OCI-LY1 (cell line): Measurements from ENCODE around the gene ZHX3.

Experiments used
- H2AFZ ChIP-seq: fragments of 200-600 bp; sonication (generic), shearing (Covaris generic); 2 replicates; pipeline ENCODE4 v1.6.0; 2014; ENCODE audit warnings: antibody characterized with exemption, mild to moderate bottlenecking, low read length
- H3F3A ChIP-seq: fragments of 200-600 bp; sonication (generic), shearing (Covaris generic); 2 replicates; pipeline ENCODE4 v1.6.0; 2014; ENCODE audit warnings: mild to moderate bottlenecking, antibody characterized with exemption, low read length, moderate library complexity; ENCODE audit not compliant: insufficient read depth
- H3K27ac ChIP-seq: fragments of 200-600 bp; sonication (generic); 2 replicates; pipeline ENCODE4 v1.5.1; 2014; ENCODE audit warnings: low read length, mixed run types, mild to moderate bottlenecking, low read depth; ENCODE audit not compliant: poor library complexity, severe bottlenecking
- H3K27me3 ChIP-seq: fragments of 200-600 bp; sonication (generic); 2 replicates; pipeline ENCODE4 v1.6.0; 2014; ENCODE audit warnings: antibody characterized with exemption, mild to moderate bottlenecking, low read length, moderate library complexity; ENCODE audit not compliant: insufficient read depth
- H3K36me3 ChIP-seq: fragments of 200-600 bp; sonication (generic); 2 replicates; pipeline ENCODE4 v1.6.1; 2014; ENCODE audit warnings: mild to moderate bottlenecking, antibody characterized with exemption, low read length, moderate library complexity, mixed read lengths; ENCODE audit not compliant: insufficient read depth
- H3K4me1 ChIP-seq: fragments of 200-600 bp; sonication (generic); 2 replicates; pipeline ENCODE4 v1.5.1; 2014; ENCODE audit warnings: mild to moderate bottlenecking, low read length, moderate library complexity; ENCODE audit not compliant: insufficient read depth, severe bottlenecking
- H3K4me2 ChIP-seq: fragments of 200-600 bp; sonication (generic), shearing (Covaris generic); 2 replicates; pipeline ENCODE4 v1.6.1; 2014; ENCODE audit warnings: low read length
- H3K4me3 ChIP-seq: fragments of 200-600 bp; sonication (generic); 2 replicates; pipeline ENCODE4 v1.5.1; 2014; ENCODE audit warnings: low read length, low read depth, mild to moderate bottlenecking, mixed read lengths; ENCODE audit not compliant: poor library complexity, severe bottlenecking
- H3K79me2 ChIP-seq: fragments of 200-600 bp; shearing (Covaris generic); 2 replicates; pipeline ENCODE4 v1.6.1; 2016; ENCODE audit warnings: mixed run types, low read length, mixed read lengths; ENCODE audit not compliant: insufficient read depth
- H3K9ac ChIP-seq: fragments of 200-600 bp; sonication (generic), shearing (Covaris generic); 2 replicates; pipeline ENCODE4 v1.6.1; 2014; ENCODE audit warnings: mild to moderate bottlenecking, low read length, mixed read lengths
- H3K9me2 ChIP-seq: fragments of 200-600 bp; sonication (generic), shearing (Covaris generic); 2 replicates; pipeline ENCODE4 v1.6.1; 2014; ENCODE audit warnings: low read depth, mild to moderate bottlenecking, low read length, mixed read lengths
- H3K9me3 ChIP-seq: fragments of 200-600 bp; shearing (Covaris generic); 2 replicates; pipeline ENCODE4 v1.6.1; 2014; ENCODE audit warnings: low read length, mixed read lengths
- H4K20me1 ChIP-seq: fragments of 200-600 bp; sonication (generic), shearing (Covaris generic); 2 replicates; pipeline ENCODE4 v1.6.0; 2016; ENCODE audit warnings: mild to moderate bottlenecking, low read length; ENCODE audit not compliant: insufficient read depth
- EZH2 ChIP-seq: fragments of 200-600 bp; sonication (generic), shearing (Covaris generic); IDR thresholded peaks from 2 replicates; pipeline ENCODE4 v1.8.0; 2017; ENCODE audit warnings: borderline replicate concordance, mixed run types, mild to moderate bottlenecking, antibody characterized with exemption, low read length, moderate library complexity, mixed read lengths
- TF ChIP-seq, protein P1 (sequence below): fragments of 200-600 bp; sonication (generic), shearing (Covaris generic); IDR thresholded peaks from 2 replicates; pipeline ENCODE4 v1.5.1; 2017; ENCODE audit warnings: mild to moderate bottlenecking, antibody characterized with exemption, low read length, moderate library complexity, mixed read lengths

Gene ZHX3

GRCh38 chr20:41349943-41350342 lies 32.4 kb upstream of the ZHX3 start:
- Histone ChIP-seq H3K4me1 (no peaks in the 10 kb centered on the region), H4K20me1 (no peaks in the 10 kb centered on the region), H2AFZ (no peak overlapping the region), H3K4me3 (no peak overlapping the region), H3K9me3 (no peaks in the 10 kb centered on the region), H3K27ac (no peak overlapping the region), H3K79me2 (no peaks in the 10 kb centered on the region), H3K9me2 (no peaks in the 10 kb centered on the region), H3K9ac (no peak overlapping the region), H3K4me2 (no peak overlapping the region), H3K27me3 (peaks cover 4% of the 10 kb centered on the region; the same call in 1 of the 2 replicates), H3F3A (no peaks in the 10 kb centered on the region), H3K36me3 (no peaks in the 10 kb centered on the region)
- TF ChIP-seq, protein P1, sequence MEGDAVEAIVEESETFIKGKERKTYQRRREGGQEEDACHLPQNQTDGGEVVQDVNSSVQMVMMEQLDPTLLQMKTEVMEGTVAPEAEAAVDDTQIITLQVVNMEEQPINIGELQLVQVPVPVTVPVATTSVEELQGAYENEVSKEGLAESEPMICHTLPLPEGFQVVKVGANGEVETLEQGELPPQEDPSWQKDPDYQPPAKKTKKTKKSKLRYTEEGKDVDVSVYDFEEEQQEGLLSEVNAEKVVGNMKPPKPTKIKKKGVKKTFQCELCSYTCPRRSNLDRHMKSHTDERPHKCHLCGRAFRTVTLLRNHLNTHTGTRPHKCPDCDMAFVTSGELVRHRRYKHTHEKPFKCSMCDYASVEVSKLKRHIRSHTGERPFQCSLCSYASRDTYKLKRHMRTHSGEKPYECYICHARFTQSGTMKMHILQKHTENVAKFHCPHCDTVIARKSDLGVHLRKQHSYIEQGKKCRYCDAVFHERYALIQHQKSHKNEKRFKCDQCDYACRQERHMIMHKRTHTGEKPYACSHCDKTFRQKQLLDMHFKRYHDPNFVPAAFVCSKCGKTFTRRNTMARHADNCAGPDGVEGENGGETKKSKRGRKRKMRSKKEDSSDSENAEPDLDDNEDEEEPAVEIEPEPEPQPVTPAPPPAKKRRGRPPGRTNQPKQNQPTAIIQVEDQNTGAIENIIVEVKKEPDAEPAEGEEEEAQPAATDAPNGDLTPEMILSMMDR: no peak
- TF ChIP-seq EZH2: no peak

DNA sequence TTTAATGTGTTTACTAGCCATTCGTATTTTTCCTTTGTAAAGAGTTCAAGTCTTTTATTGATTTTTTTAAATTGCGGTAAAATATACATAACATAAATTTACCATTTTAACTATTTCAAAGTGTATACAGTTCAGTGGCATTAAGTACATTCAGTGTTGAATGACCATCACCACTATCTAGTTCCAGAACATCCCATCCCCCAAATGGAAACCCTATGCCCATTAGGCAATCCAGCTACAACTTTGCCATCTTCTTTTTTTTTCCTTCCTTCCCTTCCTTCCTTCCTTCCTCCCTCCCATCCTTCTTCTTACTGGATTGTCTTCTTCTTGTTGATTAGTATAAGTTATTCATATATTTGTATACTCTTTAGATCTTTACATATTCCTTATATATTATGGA lies 31.7 kb upstream of the ZHX3 start:
- no peak for TF ChIP-seq EZH2
- TF ChIP-seq, protein P1: no peak
- H3K36me3 ChIP-seq: no peaks in the 10 kb centered on the region
- H4K20me1 ChIP-seq: no peaks in the 10 kb centered on the region
- H2AFZ ChIP-seq: no peak overlapping the region
- H3K9ac ChIP-seq: no peak overlapping the region
- no peaks in the 10 kb centered on the region for H3K4me1 ChIP-seq
- no peak overlapping the region for H3K4me2 ChIP-seq
- no peaks in the 10 kb centered on the region for H3K9me2 ChIP-seq
- H3F3A ChIP-seq: no peaks in the 10 kb centered on the region
- no peaks in the 10 kb centered on the region for H3K79me2 ChIP-seq
- H3K9me3 ChIP-seq: no peaks in the 10 kb centered on the region
- H3K27ac ChIP-seq: no peak overlapping the region
- H3K4me3 ChIP-seq: no peak overlapping the region
- peaks cover 4% of the 10 kb centered on the region; the same call in 1 of the 2 replicates for H3K27me3 ChIP-seq

- no peak overlapping the region for H2AFZ ChIP-seq
- no peak for TF ChIP-seq EZH2
- TF ChIP-seq, protein P1: no peak
- no peaks in the 10 kb centered on the region for H3F3A ChIP-seq
- no peaks in the 10 kb centered on the region for H3K36me3 ChIP-seq
- H4K20me1 ChIP-seq: no peaks in the 10 kb centered on the region
- H3K9me2 ChIP-seq: no peaks in the 10 kb centered on the region
- peaks cover 4% of the 10 kb centered on the region; the same call in 1 of the 2 replicates for H3K27me3 ChIP-seq
- H3K27ac ChIP-seq: no peak overlapping the region
- H3K4me3 ChIP-seq: no peak overlapping the region
- no peak overlapping the region for H3K9ac ChIP-seq
- H3K9me3 ChIP-seq: no peaks in the 10 kb centered on the region
- no peak overlapping the region for H3K4me2 ChIP-seq
- H3K79me2 ChIP-seq: no peaks in the 10 kb centered on the region
- no peaks in the 10 kb centered on the region for H3K4me1 ChIP-seq
These were observed 31.1 kb upstream of the ZHX3 start for GRCh38 chr20:41348430-41349172.
